ENCODE data around the gene MAPKBP1. TPM values are rescaled to one million over a fixed set of nuclear protein-coding genes. Genes with fewer than 3 reads are reported as not detected.
A peak's percentile ranks its signal among the peaks of the same experiment; 100 is the strongest.

Gene MAPKBP1
- total and polyA plus RNA-seq, 2 of the 13 experiments (the other 11 are each of a cell fraction or from before 2014, with no cell fraction given) = 3.0 to 7.3 TPM

DNA sequence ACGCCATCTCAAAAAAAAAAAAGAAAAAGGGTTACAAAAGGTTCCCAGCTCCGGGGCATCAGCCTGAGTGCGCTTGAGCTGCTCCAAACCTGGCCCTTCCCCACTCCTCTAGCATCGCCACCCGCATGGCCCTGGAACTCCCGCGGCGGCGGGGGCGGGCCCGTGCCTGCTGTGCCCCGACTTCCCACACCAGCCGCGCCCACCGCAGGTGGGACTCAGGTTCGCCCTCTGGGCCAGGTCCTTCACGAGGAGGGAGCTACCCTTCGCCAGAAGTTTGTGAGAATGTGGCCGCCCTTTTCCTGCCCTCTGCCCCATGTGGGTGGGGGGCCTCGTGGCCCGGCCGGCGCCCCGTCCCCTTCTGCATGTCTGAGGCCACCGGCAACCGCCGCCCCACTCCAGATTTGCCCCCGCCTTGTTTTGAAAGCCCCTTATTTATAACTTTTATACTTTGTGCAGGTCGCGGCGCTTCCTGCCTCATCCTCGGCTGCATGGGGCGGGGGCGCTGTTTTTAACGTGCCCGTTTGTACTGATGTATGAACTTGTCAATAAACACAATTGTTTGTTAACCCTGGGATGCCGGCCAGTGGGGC lies 53.1 kb downstream of the MAPKBP1 start (continued):
- TF ChIP-seq, protein P1, sequence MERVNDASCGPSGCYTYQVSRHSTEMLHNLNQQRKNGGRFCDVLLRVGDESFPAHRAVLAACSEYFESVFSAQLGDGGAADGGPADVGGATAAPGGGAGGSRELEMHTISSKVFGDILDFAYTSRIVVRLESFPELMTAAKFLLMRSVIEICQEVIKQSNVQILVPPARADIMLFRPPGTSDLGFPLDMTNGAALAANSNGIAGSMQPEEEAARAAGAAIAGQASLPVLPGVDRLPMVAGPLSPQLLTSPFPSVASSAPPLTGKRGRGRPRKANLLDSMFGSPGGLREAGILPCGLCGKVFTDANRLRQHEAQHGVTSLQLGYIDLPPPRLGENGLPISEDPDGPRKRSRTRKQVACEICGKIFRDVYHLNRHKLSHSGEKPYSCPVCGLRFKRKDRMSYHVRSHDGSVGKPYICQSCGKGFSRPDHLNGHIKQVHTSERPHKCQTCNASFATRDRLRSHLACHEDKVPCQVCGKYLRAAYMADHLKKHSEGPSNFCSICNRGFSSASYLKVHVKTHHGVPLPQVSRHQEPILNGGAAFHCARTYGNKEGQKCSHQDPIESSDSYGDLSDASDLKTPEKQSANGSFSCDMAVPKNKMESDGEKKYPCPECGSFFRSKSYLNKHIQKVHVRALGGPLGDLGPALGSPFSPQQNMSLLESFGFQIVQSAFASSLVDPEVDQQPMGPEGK (CRISPR knock-in tag; IDR thresholded peaks at IDR 0.05) = no peak
- TF ChIP-seq PITX1 (CRISPR knock-in tag; IDR thresholded peaks at IDR 0.05) (peak; percentile 8; the same call in 1 of the 2 replicates), AGO2 (optimal IDR thresholded peaks at IDR 0.05; ENCODE audit: low read depth, low read length) (peak; percentile 84), NFATC3 (CRISPR knock-in tag; IDR thresholded peaks at IDR 0.05) (peak; percentile 74; the same call in 1 of the 2 replicates), HNRNPL (IDR thresholded peaks at IDR 0.05; ENCODE audit: low read depth, low read length) (peak; percentile 16; the same call in 1 of the 2 replicates), ZSCAN30 (CRISPR knock-in tag; IDR thresholded peaks at IDR 0.05) (peak; percentile 66), SOX6 (IDR thresholded peaks at IDR 0.05) (no peak), SOX6 (CRISPR knock-in tag; IDR thresholded peaks at IDR 0.05) (0 out of 2 replicates have a peak, but pooled peaks have one; percentile 0), NKX3-1 (CRISPR knock-in tag; IDR thresholded peaks at IDR 0.05) (peak; percentile 9; the same call in 1 of the 2 replicates), ATF7 (IDR thresholded peaks at IDR 0.05) (no peak), ATF7 (CRISPR knock-in tag; IDR thresholded peaks at IDR 0.05) (no peak), ZNF563 (CRISPR knock-in tag; IDR thresholded peaks at IDR 0.05) (peak; percentile 54)
- TF ChIP-seq, protein P2, sequence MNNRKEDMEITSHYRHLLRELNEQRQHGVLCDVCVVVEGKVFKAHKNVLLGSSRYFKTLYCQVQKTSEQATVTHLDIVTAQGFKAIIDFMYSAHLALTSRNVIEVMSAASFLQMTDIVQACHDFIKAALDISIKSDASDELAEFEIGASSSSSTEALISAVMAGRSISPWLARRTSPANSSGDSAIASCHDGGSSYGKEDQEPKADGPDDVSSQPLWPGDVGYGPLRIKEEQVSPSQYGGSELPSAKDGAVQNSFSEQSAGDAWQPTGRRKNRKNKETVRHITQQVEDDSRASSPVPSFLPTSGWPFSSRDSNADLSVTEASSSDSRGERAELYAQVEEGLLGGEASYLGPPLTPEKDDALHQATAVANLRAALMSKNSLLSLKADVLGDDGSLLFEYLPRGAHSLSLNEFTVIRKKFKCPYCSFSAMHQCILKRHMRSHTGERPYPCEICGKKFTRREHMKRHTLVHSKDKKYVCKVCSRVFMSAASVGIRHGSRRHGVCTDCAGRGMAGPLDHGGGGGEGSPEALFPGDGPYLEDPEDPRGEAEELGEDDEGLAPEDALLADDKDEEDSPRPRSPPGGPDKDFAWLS (CRISPR knock-in tag; IDR thresholded peaks at IDR 0.05; ENCODE audit: borderline replicate concordance) = 0 out of 2 replicates have a peak, but pooled peaks have one; percentile 44
- TF ChIP-seq, protein P3, sequence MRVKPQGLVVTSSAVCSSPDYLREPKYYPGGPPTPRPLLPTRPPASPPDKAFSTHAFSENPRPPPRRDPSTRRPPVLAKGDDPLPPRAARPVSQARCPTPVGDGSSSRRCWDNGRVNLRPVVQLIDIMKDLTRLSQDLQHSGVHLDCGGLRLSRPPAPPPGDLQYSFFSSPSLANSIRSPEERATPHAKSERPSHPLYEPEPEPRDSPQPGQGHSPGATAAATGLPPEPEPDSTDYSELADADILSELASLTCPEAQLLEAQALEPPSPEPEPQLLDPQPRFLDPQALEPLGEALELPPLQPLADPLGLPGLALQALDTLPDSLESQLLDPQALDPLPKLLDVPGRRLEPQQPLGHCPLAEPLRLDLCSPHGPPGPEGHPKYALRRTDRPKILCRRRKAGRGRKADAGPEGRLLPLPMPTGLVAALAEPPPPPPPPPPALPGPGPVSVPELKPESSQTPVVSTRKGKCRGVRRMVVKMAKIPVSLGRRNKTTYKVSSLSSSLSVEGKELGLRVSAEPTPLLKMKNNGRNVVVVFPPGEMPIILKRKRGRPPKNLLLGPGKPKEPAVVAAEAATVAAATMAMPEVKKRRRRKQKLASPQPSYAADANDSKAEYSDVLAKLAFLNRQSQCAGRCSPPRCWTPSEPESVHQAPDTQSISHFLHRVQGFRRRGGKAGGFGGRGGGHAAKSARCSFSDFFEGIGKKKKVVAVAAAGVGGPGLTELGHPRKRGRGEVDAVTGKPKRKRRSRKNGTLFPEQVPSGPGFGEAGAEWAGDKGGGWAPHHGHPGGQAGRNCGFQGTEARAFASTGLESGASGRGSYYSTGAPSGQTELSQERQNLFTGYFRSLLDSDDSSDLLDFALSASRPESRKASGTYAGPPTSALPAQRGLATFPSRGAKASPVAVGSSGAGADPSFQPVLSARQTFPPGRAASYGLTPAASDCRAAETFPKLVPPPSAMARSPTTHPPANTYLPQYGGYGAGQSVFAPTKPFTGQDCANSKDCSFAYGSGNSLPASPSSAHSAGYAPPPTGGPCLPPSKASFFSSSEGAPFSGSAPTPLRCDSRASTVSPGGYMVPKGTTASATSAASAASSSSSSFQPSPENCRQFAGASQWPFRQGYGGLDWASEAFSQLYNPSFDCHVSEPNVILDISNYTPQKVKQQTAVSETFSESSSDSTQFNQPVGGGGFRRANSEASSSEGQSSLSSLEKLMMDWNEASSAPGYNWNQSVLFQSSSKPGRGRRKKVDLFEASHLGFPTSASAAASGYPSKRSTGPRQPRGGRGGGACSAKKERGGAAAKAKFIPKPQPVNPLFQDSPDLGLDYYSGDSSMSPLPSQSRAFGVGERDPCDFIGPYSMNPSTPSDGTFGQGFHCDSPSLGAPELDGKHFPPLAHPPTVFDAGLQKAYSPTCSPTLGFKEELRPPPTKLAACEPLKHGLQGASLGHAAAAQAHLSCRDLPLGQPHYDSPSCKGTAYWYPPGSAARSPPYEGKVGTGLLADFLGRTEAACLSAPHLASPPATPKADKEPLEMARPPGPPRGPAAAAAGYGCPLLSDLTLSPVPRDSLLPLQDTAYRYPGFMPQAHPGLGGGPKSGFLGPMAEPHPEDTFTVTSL (CRISPR knock-in tag; IDR thresholded peaks at IDR 0.05; ENCODE audit: borderline replicate concordance) = no peak
- TF ChIP-seq, protein P4, sequence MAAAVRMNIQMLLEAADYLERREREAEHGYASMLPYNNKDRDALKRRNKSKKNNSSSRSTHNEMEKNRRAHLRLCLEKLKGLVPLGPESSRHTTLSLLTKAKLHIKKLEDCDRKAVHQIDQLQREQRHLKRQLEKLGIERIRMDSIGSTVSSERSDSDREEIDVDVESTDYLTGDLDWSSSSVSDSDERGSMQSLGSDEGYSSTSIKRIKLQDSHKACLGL (CRISPR knock-in tag; IDR thresholded peaks at IDR 0.05) = 0 out of 2 replicates have a peak, but pooled peaks have one; percentile 43
- TF ChIP-seq, protein P5, sequence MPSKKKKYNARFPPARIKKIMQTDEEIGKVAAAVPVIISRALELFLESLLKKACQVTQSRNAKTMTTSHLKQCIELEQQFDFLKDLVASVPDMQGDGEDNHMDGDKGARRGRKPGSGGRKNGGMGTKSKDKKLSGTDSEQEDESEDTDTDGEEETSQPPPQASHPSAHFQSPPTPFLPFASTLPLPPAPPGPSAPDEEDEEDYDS (CRISPR knock-in tag; IDR thresholded peaks at IDR 0.05) = no peak
